ENCODE results near the gene MCM3.

GRCh38 chr6:52215787-52216186 lies 68.8 kb downstream of the MCM3 start:
- TF ChIP-seq, protein P1, sequence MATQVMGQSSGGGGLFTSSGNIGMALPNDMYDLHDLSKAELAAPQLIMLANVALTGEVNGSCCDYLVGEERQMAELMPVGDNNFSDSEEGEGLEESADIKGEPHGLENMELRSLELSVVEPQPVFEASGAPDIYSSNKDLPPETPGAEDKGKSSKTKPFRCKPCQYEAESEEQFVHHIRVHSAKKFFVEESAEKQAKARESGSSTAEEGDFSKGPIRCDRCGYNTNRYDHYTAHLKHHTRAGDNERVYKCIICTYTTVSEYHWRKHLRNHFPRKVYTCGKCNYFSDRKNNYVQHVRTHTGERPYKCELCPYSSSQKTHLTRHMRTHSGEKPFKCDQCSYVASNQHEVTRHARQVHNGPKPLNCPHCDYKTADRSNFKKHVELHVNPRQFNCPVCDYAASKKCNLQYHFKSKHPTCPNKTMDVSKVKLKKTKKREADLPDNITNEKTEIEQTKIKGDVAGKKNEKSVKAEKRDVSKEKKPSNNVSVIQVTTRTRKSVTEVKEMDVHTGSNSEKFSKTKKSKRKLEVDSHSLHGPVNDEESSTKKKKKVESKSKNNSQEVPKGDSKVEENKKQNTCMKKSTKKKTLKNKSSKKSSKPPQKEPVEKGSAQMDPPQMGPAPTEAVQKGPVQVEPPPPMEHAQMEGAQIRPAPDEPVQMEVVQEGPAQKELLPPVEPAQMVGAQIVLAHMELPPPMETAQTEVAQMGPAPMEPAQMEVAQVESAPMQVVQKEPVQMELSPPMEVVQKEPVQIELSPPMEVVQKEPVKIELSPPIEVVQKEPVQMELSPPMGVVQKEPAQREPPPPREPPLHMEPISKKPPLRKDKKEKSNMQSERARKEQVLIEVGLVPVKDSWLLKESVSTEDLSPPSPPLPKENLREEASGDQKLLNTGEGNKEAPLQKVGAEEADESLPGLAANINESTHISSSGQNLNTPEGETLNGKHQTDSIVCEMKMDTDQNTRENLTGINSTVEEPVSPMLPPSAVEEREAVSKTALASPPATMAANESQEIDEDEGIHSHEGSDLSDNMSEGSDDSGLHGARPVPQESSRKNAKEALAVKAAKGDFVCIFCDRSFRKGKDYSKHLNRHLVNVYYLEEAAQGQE (IDR thresholded peaks at IDR 0.05; ENCODE audit: insufficient replicate concordance, low read depth) = no peak
- TF ChIP-seq CTCF (IDR thresholded peaks at IDR 0.05; ENCODE audit: insufficient read depth, low read length) (no peak), GABPA (IDR thresholded peaks at IDR 0.05; ENCODE audit: low read depth) (no peak)

Data from HL-60 (cell line).